ENCODE results near the gene UTP11. TPM values are rescaled to one million over a fixed set of nuclear protein-coding genes. Genes with fewer than 3 reads are reported as not detected.
A peak's percentile ranks its signal among the peaks of the same experiment; 100 is the strongest.

Gene UTP11
- total RNA-seq, 2 experiments from 2014 or later, result 39.0 to 39.5 TPM

DNA sequence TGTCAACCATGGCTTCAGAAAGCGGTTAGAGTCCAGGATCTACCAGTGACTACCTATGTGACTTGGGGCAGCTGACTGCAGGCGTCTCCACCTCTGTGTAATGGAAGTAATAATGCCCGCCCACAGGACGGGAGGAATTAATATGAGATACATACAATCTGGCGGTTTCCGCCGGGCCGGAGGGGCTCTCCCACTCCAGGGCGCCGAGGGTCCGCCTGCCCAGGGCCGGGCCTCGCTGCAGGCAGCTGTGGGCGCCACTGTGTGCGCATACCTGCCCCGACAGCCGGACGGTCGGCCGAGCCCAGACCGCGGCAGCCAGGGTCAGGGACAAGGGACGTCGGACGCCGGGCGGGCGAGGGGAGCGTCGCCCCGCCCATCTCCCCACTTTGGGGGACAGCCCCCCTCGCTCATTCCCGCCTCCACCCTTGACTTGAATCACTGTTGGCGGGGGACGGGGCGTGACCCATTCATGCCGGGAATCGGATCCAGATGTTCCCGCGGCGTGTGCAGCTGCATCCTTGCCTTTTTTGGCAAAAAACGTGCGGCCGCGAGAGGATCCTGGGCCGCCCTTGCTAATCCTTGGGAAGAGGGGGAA lies 16.7 kb upstream of the UTP11 start:
- Mint-ChIP-seq H3K27ac (peak overlapping the region; percentile 89), H3K4me1 (ENCODE audit: low read depth) (peaks cover 50% of the 10 kb centered on the region), H3K9me3 (ENCODE audit: insufficient read depth) (no peaks in the 10 kb centered on the region), H3K36me3 (ENCODE audit: low read depth) (peaks cover 20% of the 10 kb centered on the region), H3K4me3 (peak overlapping the region; percentile 64), H3K27me3 (ENCODE audit: low read depth) (no peaks in the 10 kb centered on the region)
- POLR2A ChIA-PET, result interaction anchor here (1.7 to 4.4 kb wide), 3 partner anchors 8 to 17 kb away, joined by 7 to 24 read pairs (median 11); no protein-coding TSS in a partner anchor
- CTCF ChIA-PET, result interaction anchor here (9.7 kb wide), 1 partner anchor 20 kb away, joined by 215 read pairs; the partner anchor contains the start of gene UTP11
- no peak for DNase-seq
- peak; percentile 55 for ATAC-seq

DNA sequence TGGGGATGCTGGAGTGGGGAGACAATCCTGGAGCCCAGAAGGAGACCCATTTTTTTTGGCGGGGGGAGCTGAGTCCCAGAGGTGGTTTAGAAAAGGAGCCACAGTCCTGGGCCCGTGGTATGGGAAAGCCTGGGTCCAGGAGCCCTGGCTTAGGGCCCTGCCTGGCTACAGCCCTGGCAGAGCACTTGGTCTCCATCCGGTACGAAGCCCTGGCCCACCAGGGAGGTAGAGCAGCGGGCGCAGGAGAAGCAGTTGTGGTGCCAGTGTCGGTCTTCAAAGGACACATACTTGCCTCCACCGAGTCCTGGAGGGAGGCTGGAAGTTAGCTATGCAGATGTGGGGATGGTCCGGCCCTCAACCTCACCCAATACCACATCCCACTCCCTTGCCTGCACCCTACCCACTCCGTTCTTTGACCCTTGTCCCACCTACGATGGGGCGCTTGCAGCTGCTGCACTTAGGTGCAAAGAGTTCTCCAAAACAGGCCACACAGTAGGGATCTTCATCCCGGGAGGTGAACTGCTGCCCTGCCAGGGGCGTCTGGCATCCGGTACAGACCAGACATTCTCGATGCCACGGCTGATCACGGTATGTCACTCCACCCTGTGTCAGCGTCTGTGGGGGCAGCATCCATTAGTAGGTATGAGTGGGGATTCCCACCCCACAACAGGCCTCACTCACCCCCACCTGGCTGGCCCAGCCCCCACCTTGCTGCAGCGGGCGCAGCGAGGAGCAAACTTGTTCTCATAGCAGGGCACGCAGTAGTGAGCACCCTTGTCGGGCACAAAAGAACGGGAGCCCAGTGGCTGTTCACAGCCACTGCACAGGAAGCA lies 15.1 kb upstream of the UTP11 start:
- no peak overlapping the region for H3K4me3 Mint-ChIP-seq
- no peak for DNase-seq
- H3K4me1 Mint-ChIP-seq (ENCODE audit: low read depth), result peaks cover 59% of the 10 kb centered on the region
- no peak overlapping the region for H3K27ac Mint-ChIP-seq
- H3K9me3 Mint-ChIP-seq (ENCODE audit: insufficient read depth), result no peaks in the 10 kb centered on the region
- H3K36me3 Mint-ChIP-seq (ENCODE audit: low read depth), result peaks cover 20% of the 10 kb centered on the region
- ATAC-seq, result no peak
- ChIA-PET CTCF (interaction anchor here (1.0 to 9.7 kb wide), 2 partner anchors 18 to 137 kb away, joined by 3 to 215 read pairs; partner anchors contain the start of gene UTP11), POLR2A (interaction anchor here (1.9 to 4.4 kb wide), 2 partner anchors 12 to 16 kb away, joined by 7 to 24 read pairs; no protein-coding TSS in a partner anchor)
- no peaks in the 10 kb centered on the region for H3K27me3 Mint-ChIP-seq (ENCODE audit: low read depth)

DNA sequence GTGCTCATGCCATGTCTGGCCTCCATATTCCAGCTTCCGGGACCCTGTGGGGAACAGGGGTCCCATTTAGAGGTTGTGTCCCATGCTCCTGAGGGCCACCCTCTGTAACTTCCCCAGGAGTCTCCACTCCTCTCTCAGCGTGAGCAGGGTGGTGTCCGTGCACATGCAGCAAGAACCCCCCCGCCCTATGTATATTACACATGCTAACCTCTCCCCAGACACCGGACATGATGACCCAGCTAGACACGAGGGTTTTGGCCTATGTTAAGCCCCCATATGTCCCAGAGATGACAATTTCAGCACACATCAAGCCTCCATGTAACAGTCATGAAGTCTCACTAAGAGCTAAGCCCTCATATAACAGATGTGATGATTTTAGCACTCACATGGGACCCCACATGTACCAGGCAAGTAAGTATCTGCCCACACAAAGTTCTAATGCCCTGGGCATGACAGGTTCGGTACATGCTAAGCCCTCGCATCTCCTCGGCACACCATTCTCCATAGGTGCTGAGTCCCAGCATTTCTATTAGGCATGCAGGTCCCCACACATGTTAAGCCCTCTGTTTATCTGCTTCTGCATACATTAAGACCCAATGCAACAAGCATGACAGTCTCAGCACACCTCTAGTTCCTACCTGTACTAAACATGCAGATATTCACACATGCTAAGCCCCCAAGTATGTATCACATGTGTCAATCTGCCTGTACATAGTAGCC lies 14.3 kb upstream of the UTP11 start:
- ChIA-PET CTCF (interaction anchor here (9.7 kb wide), 1 partner anchor 18 kb away, joined by 215 read pairs; the partner anchor contains the start of gene UTP11), POLR2A (no interaction called here)
- Mint-ChIP-seq H3K4me3 (no peak overlapping the region), H3K9me3 (ENCODE audit: insufficient read depth) (no peaks in the 10 kb centered on the region), H3K27me3 (ENCODE audit: low read depth) (no peaks in the 10 kb centered on the region), H3K27ac (peak overlapping the region; percentile 50), H3K4me1 (ENCODE audit: low read depth) (peaks cover 62% of the 10 kb centered on the region), H3K36me3 (ENCODE audit: low read depth) (peaks cover 20% of the 10 kb centered on the region)
- DNase-seq, result no peak
- ATAC-seq, result no peak

DNA sequence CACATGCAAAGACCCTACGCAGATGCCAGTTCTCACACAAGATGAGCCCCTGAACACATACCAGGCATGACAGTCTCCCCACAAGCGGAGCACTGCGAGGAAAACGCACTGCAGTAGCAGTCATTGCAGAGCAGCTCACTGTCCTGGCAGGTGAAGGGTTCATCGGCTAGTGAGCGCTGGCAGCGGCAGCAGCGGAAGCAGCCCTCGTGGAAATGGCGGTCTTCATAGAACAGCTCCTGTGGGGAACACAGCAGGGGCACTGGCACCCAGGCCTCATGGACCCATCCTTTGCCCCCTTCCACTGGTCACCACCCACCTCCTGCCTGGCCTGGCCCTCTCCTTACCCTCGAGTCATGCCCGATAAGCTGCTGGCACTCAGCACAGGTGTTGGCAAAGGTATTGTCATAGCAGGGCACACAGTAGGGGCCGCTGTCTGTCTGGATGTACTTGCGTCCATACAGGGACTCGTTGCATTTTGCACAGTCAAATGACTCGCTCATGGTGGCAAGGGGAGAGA lies 13.6 kb upstream of the UTP11 start:
- ATAC-seq (no peak), DNase-seq (no peak)
- Mint-ChIP-seq H3K27ac (peak overlapping the region; percentile 80), H3K36me3 (ENCODE audit: low read depth) (peaks cover 24% of the 10 kb centered on the region), H3K4me3 (peak overlapping the region; percentile 1), H3K9me3 (ENCODE audit: insufficient read depth) (no peaks in the 10 kb centered on the region), H3K27me3 (ENCODE audit: low read depth) (no peaks in the 10 kb centered on the region), H3K4me1 (ENCODE audit: low read depth) (peaks cover 70% of the 10 kb centered on the region)
- POLR2A ChIA-PET, result interaction anchor here (2.3 kb wide), 1 partner anchor 10 kb away, joined by 9 read pairs; no protein-coding TSS in a partner anchor
- CTCF ChIA-PET, result interaction anchor here (3.1 to 3.5 kb wide), 2 partner anchors 8 to 12 kb away, joined by 14 to 15 read pairs; no protein-coding TSS in a partner anchor

- Mint-ChIP-seq H3K36me3 (ENCODE audit: low read depth) (peaks cover 26% of the 10 kb centered on the region), H3K27me3 (ENCODE audit: low read depth) (no peaks in the 10 kb centered on the region), H3K9me3 (ENCODE audit: insufficient read depth) (no peaks in the 10 kb centered on the region), H3K27ac (peak overlapping the region; percentile 80), H3K4me1 (ENCODE audit: low read depth) (peaks cover 72% of the 10 kb centered on the region), H3K4me3 (peak overlapping the region; percentile 1)
- ChIA-PET CTCF (interaction anchor here (1.4 to 3.5 kb wide), 4 partner anchors 8 to 11 kb away, joined by 3 to 15 read pairs (median 11); partner anchors contain the start of gene SF3A3), POLR2A (interaction anchor here (1.0 to 2.3 kb wide), 2 partner anchors 9 to 12 kb away, joined by 4 to 9 read pairs; no protein-coding TSS in a partner anchor)
- ATAC-seq, result no peak
- DNase-seq, result no peak
Observed at GRCh38 chr1:37999430-38000232, 12.9 kb upstream of the UTP11 start.

GRCh38 chr1:38000233-38000528 lies 12.4 kb upstream of the UTP11 start:
- Mint-ChIP-seq H3K9me3 (ENCODE audit: insufficient read depth) (no peaks in the 10 kb centered on the region), H3K4me1 (ENCODE audit: low read depth) (peaks cover 67% of the 10 kb centered on the region), H3K27me3 (ENCODE audit: low read depth) (no peaks in the 10 kb centered on the region), H3K27ac (peak overlapping the region; percentile 80), H3K4me3 (no peak overlapping the region), H3K36me3 (ENCODE audit: low read depth) (peaks cover 23% of the 10 kb centered on the region)
- CTCF ChIA-PET, result interaction anchor here (1.4 to 3.5 kb wide), 4 partner anchors 9 to 11 kb away, joined by 3 to 15 read pairs (median 11); partner anchors contain the start of gene SF3A3
- DNase-seq, result no peak
- POLR2A ChIA-PET, result interaction anchor here (1.0 to 2.3 kb wide), 3 partner anchors 9 to 308 kb away, joined by 4 to 9 read pairs (median 4); partner anchors contain the start of gene CDCA8
- no peak for ATAC-seq

GRCh38 chr1:38000529-38001455 lies 11.7 kb upstream of the UTP11 start:
- ATAC-seq, result no peak
- POLR2A ChIA-PET, result interaction anchor here (1.0 to 2.3 kb wide), 4 partner anchors 8 to 309 kb away, joined by 3 to 9 read pairs (median 4); partner anchors contain the start of genes CDCA8 and SF3A3
- H3K27ac Mint-ChIP-seq, result peak overlapping the region; percentile 80

DNA sequence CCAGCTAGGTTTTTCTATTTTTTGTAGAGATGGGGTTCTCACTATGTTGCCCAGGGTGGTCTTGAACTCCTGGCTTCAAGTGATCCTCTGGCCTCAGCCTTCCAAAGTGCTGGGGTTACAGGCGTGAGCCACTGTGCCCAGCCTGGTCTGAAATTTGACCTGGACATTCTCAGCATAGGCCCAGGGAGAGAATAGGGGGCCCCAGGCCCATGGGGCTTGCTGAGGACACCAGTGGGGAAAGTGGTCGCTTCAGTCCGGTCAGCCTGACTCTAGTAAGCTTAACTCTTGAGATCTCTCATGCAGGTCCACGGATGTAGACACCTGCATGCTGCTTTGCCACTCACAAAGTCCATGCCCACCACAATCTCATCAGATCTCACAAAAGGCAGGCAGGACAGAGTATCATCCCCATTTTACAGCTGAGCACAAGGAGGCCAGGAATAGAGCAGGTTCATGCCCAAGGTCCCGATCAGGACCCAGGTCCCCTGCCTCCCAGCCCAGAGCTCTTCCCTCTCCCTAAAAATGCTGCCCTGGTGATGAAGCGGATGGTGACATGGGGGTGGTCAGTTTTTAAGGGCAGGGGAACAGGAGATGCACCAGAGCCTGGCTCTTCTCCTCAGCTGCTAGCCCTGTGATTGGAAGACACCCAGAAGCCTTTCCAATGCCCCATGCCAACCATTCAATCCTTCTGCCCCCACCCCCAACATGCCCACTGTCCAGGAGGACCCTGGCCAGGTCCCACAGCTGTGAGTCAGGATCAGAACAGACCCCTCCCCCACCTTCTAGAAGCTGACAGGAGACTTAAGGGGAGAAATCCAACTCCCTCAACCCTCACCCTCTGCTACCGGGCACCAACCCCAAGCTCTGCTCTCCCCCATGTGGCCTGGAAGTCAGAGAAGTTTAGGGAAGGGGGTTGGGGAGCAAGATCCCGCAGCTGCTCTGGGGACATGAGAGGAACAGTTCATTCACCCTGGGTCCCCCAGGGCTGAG lies 9.0 kb upstream of the UTP11 start:
- Mint-ChIP-seq H3K27ac (peak overlapping the region; percentile 74), H3K36me3 (ENCODE audit: low read depth) (peaks cover 7% of the 10 kb centered on the region), H3K4me1 (ENCODE audit: low read depth) (peaks cover 54% of the 10 kb centered on the region), H3K27me3 (ENCODE audit: low read depth) (no peaks in the 10 kb centered on the region), H3K4me3 (peak overlapping the region; percentile 81), H3K9me3 (ENCODE audit: insufficient read depth) (no peaks in the 10 kb centered on the region)
- ChIA-PET POLR2A (interaction anchor here (0.9 to 1.7 kb wide), 4 partner anchors 9 to 196 kb away, joined by 3 to 11 read pairs (median 4); partner anchors contain the start of genes C1orf122, SF3A3, UTP11 and YRDC), CTCF (interaction anchor here (1.0 to 1.9 kb wide), 5 partner anchors 10 to 835 kb away, joined by 3 to 15 read pairs (median 8); partner anchors contain the start of gene SF3A3)
- ATAC-seq, result peak; percentile 1
- no peak for DNase-seq

More at GRCh38 chr1:38000529-38001455, 11.7 kb upstream of the UTP11 start:
- no peaks in the 10 kb centered on the region for H3K9me3 Mint-ChIP-seq (ENCODE audit: insufficient read depth)
- CTCF ChIA-PET, result interaction anchor here (1.2 to 3.5 kb wide), 7 partner anchors 9 to 27 kb away, joined by 3 to 15 read pairs (median 8); partner anchors contain the start of gene SF3A3
- no peak for DNase-seq
- H3K36me3 Mint-ChIP-seq (ENCODE audit: low read depth), result peaks cover 23% of the 10 kb centered on the region
- no peaks in the 10 kb centered on the region for H3K27me3 Mint-ChIP-seq (ENCODE audit: low read depth)
- H3K4me3 Mint-ChIP-seq, result no peak overlapping the region
- H3K4me1 Mint-ChIP-seq (ENCODE audit: low read depth), result peaks cover 66% of the 10 kb centered on the region
